Mucosa of descending colon (tissue), 3 donors: Measurements from ENCODE around the gene TNP1. TPM values are rescaled to one million over a fixed set of nuclear protein-coding genes. Genes with fewer than 3 reads are reported as not detected.

Experiments
- ATAC-seq: fragments of 200-7000 bp; cut with Tn5 transposase; one replicate; pipeline ENCODE4 v1.9.1; 2020; ENCODE audit warnings: mild to moderate bottlenecking, moderate library complexity
- DNase-seq, 3 donors: peaks; one replicate each; pipeline ENCODE4 v3.0.0-alpha.2; 2020
- H3K36me3 ChIP-seq: fragments of 200-600 bp; one replicate; pipeline ENCODE4 v1.8.0; 2021; ENCODE audit warnings: low read depth, mild to moderate bottlenecking
- H3K4me1 ChIP-seq: fragments of 200-600 bp; one replicate; pipeline ENCODE4 v1.8.0; 2021; ENCODE audit warnings: low read depth, mild to moderate bottlenecking
- H3K4me3 ChIP-seq: fragments of 200-600 bp; one replicate; pipeline ENCODE4 v1.8.0; 2021; ENCODE audit warnings: mild to moderate bottlenecking
- H3K9me3 ChIP-seq: fragments of 200-600 bp; one replicate; pipeline ENCODE4 v1.8.0; 2021; ENCODE audit warnings: mild to moderate bottlenecking
- intact Hi-C, 2 donors: fragments of 100-400 bp; cut with DNase I in 1 of 2; cut with micrococcal nuclease in 1 of 2; formaldehyde crosslinking; loops; one replicate each; pipeline versions ENCODE4 v1.11.0 to v1.11.1; 2022; cut with DNase I, micrococcal nuclease
- total RNA-seq, 3 donors: library from RNA; stranded (reverse); fragmentation: NEBNext Ultra II Directional in 2 of 3; extraction: Animal tissue kit (Norgen Biotek cat#: 25700) in 2 of 3; gene quantifications; one replicate each; pipeline versions ENCODE4 v1.2.1 to v1.2.4, GENCODE V29; 2021 to 2023
- TF ChIP-seq, protein P1 (sequence below): fragments of 200-600 bp; IDR thresholded peaks from one replicate; pipeline ENCODE4 v1.8.0; 2022; ENCODE audit warnings: antibody characterized with exemption, mild to moderate bottlenecking
- donor health status: DM: no; HTN: no; CAD: no; lungs with moderate emphysema.
- donor health status: DM: no; HTN: no; CAD: no.
- donor health status: DM: no; HTN: yes; CAD: no.

TNP1 gene
- total RNA-seq, 3 donors from 2014 or later, result not detected

DNA sequence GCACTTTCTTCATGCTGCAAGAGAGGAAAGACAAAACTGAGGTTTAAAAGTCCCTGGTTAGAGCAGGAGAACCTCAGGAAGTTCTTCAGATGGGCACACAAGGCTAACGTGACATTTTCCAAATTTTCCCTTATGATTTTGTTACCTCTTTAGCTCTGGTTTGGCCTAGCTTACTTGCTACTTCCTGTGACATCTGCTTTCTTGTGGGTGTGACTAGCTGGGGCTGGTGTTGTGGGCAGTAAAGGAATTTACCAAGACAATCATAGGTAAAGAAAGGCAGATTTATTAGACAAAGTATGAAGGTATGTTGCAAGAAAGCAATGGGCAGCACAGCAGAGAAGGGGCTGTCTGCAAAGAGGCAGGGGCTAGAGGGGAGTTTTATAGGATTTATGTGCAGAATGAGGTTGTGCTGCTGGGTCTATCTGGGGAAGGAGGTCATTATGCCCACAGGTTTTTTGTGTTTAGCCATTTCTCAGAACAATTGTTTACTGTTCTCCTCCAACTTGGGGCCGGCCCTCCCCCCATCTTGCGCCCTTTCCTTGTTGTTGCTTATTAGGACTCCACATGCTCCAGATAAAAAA lies 6.7 kb upstream of the TNP1 start:
- H3K4me1 ChIP-seq, result no peaks in the 10 kb centered on the region
- H3K9me3 ChIP-seq, result no peaks in the 10 kb centered on the region
- no peaks in the 10 kb centered on the region for H3K36me3 ChIP-seq
- H3K4me3 ChIP-seq, result no peak overlapping the region
- intact Hi-C loops, result no loop called here
- ATAC-seq (no peak), DNase-seq (no peak)
- TF ChIP-seq, protein P1, sequence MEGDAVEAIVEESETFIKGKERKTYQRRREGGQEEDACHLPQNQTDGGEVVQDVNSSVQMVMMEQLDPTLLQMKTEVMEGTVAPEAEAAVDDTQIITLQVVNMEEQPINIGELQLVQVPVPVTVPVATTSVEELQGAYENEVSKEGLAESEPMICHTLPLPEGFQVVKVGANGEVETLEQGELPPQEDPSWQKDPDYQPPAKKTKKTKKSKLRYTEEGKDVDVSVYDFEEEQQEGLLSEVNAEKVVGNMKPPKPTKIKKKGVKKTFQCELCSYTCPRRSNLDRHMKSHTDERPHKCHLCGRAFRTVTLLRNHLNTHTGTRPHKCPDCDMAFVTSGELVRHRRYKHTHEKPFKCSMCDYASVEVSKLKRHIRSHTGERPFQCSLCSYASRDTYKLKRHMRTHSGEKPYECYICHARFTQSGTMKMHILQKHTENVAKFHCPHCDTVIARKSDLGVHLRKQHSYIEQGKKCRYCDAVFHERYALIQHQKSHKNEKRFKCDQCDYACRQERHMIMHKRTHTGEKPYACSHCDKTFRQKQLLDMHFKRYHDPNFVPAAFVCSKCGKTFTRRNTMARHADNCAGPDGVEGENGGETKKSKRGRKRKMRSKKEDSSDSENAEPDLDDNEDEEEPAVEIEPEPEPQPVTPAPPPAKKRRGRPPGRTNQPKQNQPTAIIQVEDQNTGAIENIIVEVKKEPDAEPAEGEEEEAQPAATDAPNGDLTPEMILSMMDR, result no peak

DNA sequence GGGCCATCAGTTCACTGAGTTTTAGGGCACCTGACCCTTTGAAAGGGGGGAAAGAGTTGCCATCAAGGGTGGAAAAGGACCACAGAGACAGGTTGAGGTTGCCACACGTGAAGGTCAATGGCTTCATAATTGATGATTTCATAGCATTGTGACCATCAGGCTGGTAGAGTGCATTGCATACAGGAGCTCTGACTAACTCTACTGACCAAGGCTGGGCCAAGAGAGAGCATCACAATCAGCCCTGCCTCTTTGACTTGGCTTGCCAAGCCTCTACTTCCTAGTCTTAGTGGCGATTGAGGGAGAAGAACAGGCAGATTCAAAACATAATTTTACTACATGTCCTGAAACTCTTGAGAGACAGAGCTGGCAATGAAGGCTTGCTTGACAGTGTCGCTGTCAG lies 5.8 kb upstream of the TNP1 start:
- TF ChIP-seq, protein P1, result no peak
- DNase-seq, result no peak
- no peak for ATAC-seq
- intact Hi-C loops, result no loop called here
- Histone ChIP-seq H3K36me3 (no peaks in the 10 kb centered on the region), H3K4me3 (no peak overlapping the region), H3K4me1 (no peaks in the 10 kb centered on the region), H3K9me3 (no peaks in the 10 kb centered on the region)

GRCh38 chr2:216863946-216864345 lies 4.1 kb upstream of the TNP1 start:
- Histone ChIP-seq H3K4me1 (no peaks in the 10 kb centered on the region), H3K9me3 (no peaks in the 10 kb centered on the region), H3K36me3 (no peaks in the 10 kb centered on the region), H3K4me3 (no peak overlapping the region)
- intact Hi-C loops, result no loop called here
- no peak for DNase-seq
- TF ChIP-seq, protein P1, result no peak
- ATAC-seq, result no peak

DNA sequence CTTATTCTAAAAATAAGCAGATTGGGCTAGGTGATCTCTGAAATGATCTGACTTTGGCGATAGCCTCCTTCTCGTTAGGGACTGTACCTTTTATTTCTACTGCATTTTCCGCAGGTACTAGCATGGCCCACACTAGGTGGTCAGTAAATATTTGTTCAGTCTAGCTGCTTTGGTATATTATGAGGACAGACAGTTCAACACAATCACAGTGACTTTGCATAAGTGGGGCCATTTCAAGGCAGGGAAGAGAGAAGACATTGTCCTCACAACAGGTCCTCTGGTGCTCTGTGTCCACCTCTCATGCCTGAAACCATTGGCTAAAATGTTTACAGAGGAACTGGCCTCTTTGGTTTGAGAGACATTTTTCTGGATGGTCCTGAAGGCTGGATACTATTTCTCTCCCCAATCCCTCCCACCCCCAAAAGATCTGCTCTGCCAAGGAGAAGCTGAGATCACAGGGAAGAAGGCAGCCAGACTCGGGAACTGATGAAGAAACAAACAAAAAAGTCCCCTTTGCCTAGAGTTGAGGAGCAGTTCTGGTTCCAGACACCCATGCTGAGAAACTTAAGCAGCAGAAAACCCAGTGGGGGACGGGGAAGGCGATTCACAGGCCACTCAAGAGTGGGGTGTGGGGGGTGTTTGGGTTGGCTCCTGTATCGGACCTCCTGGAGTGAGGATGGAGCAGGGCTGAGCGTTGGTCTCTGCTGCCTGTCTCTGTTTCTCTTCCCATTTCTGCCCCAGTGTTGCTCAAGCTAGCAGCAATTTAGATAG lies 2.9 kb upstream of the TNP1 start:
- TF ChIP-seq, protein P1, result no peak
- Histone ChIP-seq H3K4me3 (no peak overlapping the region), H3K4me1 (no peaks in the 10 kb centered on the region), H3K36me3 (no peaks in the 10 kb centered on the region), H3K9me3 (no peaks in the 10 kb centered on the region)
- intact Hi-C loops, result no loop called here
- ATAC-seq, result no peak
- DNase-seq, result no peak

DNA sequence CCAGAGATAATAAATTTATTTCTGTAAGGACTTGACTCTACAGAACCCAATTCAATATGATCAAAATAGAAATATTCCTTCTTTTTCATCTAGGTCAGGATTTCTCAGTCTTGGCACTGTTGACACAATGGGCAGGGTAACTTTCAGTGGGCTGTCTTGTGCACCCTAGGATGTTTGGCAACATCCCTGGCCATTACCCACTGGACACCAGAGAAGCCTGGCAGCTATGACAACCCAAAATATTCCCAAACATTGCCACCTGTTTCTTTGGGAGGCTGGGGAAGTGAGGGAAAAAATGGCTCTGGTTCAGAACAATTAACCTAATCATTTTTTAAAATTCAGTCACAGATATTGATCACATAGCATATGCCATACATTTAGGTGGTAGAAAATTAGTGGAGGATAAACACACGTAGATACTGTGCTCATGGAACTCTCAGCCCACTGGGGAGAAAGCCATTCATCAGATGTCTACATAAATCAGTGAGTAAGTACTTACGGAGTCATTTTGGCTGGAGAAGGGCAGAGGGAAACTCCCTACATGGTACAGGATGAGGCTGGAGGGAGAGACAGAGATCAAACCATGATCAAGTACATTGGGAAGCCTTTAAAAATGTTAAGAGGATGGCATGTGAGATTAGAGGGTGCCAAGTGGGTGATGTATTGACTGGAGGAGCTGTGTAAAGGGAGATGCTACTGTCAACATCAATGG lies 718 bp upstream of the TNP1 start:
- H3K36me3 ChIP-seq, result no peaks in the 10 kb centered on the region
- H3K4me3 ChIP-seq, result no peak overlapping the region
- DNase-seq (no peak), ATAC-seq (no peak)
- no peaks in the 10 kb centered on the region for H3K4me1 ChIP-seq
- H3K9me3 ChIP-seq, result no peaks in the 10 kb centered on the region
- intact Hi-C loops, result no loop called here
- TF ChIP-seq, protein P1, result no peak
